Neural cell (in vitro differentiated cells): Measurements from ENCODE around the gene ANKRD65. TPM values are rescaled to one million over a fixed set of nuclear protein-coding genes. Genes with fewer than 3 reads are reported as not detected.

Source experiments
- H2AFZ ChIP-seq: fragments of 200-600, 300-800 bp; sonication (generic), shearing (Covaris generic); 2 replicates; pipeline ENCODE4 v1.6.0; 2014; ENCODE audit warnings: low read depth, mild to moderate bottlenecking, antibody characterized with exemption, low read length, moderate library complexity
- H3F3A ChIP-seq: fragments of 200-600 bp; shearing (Covaris generic); 2 replicates; pipeline ENCODE4 v1.6.1; 2016; ENCODE audit warnings: mild to moderate bottlenecking, moderate library complexity, mixed read lengths, antibody characterized with exemption, low read length; ENCODE audit not compliant: insufficient read depth, poor library complexity, severe bottlenecking
- H3K27ac ChIP-seq: fragments of 200-600, 300-800 bp; sonication (generic), shearing (Covaris generic); 2 replicates; pipeline ENCODE4 v1.5.1; 2014; ENCODE audit warnings: mild to moderate bottlenecking, low read length, moderate library complexity
- H3K27me3 ChIP-seq: fragments of 300-800, 200-600 bp; sonication (generic), shearing (Covaris generic); 2 replicates; pipeline ENCODE4 v1.6.0; 2014; ENCODE audit warnings: mild to moderate bottlenecking, low read depth, low read length, moderate library complexity; ENCODE audit not compliant: insufficient read depth
- H3K36me3 ChIP-seq: fragments of 300-800, 200-600 bp; sonication (generic), shearing (Covaris generic); 2 replicates; pipeline ENCODE4 v1.5.1; 2014; ENCODE audit warnings: mild to moderate bottlenecking, antibody characterized with exemption, low read length, moderate library complexity; ENCODE audit not compliant: insufficient read depth
- H3K4me2 ChIP-seq: fragments of 300-800, 200-600 bp; sonication (generic), shearing (Covaris generic); 2 replicates; pipeline ENCODE4 v1.6.0; 2014; ENCODE audit warnings: mild to moderate bottlenecking, low read length
- H3K4me3 ChIP-seq: fragments of 300-800, 200-600 bp; sonication (generic), shearing (Covaris generic); 2 replicates; pipeline ENCODE4 v1.5.1; 2014; ENCODE audit warnings: mild to moderate bottlenecking, low read length, moderate library complexity
- H3K79me2 ChIP-seq: fragments of 200-600 bp; shearing (Covaris generic); replicated peaks from 2 replicates; pipeline ENCODE4 v1.6.0; 2014; ENCODE audit warnings: mild to moderate bottlenecking, low read length, moderate library complexity; ENCODE audit not compliant: insufficient read depth
- H3K9ac ChIP-seq: fragments of 300-800, 200-600 bp; sonication (generic), shearing (Covaris generic); 2 replicates; pipeline ENCODE4 v1.6.1; 2016; ENCODE audit warnings: mild to moderate bottlenecking, low read length, mixed read lengths
- H3K9me2 ChIP-seq: fragments of 200-600 bp; shearing (Covaris generic); 2 replicates; pipeline ENCODE4 v1.6.1; 2016; ENCODE audit warnings: mild to moderate bottlenecking, low read length, mixed read lengths; ENCODE audit not compliant: insufficient read depth
- H3K9me3 ChIP-seq: fragments of 200-600, 300-800 bp; sonication (generic), shearing (Covaris generic); 2 replicates; pipeline ENCODE4 v1.6.1; 2016; ENCODE audit warnings: mild to moderate bottlenecking, mixed run types, low read length, moderate library complexity, mixed read lengths
- H4K20me1 ChIP-seq: fragments of 200-600 bp; shearing (Covaris generic); 2 replicates; pipeline ENCODE4 v1.6.1; 2016; ENCODE audit warnings: mild to moderate bottlenecking, mixed run types; ENCODE audit not compliant: insufficient read depth
- CTCF ChIP-seq: fragments of 450-650 bp; IDR thresholded peaks from 2 replicates; pipeline ENCODE4 v1.5.1; 2014; ENCODE audit warnings: antibody characterized with exemption, mild to moderate bottlenecking, moderate library complexity; ENCODE audit not compliant: poor library complexity, severe bottlenecking
- EP300 ChIP-seq: fragments of 450-650 bp; conservative IDR thresholded peaks from 2 replicates; pipeline ENCODE4 v1.6.1; 2014; ENCODE audit warnings: antibody characterized with exemption, mild to moderate bottlenecking, moderate library complexity; ENCODE audit not compliant: poor library complexity, severe bottlenecking
- EZH2 ChIP-seq: fragments of 200-600, 300-800 bp; shearing (Covaris generic), sonication (generic); IDR thresholded peaks from 2 replicates; pipeline ENCODE4 v1.6.1; 2014; ENCODE audit warnings: antibody characterized with exemption, low read length, borderline replicate concordance, mild to moderate bottlenecking; ENCODE audit not compliant: insufficient read depth, poor library complexity, severe bottlenecking
- MXI1 ChIP-seq: fragments of 450-650 bp; conservative IDR thresholded peaks from 2 replicates; pipeline ENCODE4 v1.6.1; 2014; ENCODE audit warnings: antibody characterized with exemption, mild to moderate bottlenecking; ENCODE audit not compliant: poor library complexity, severe bottlenecking
- RAD21 ChIP-seq: fragments of 450-650 bp; conservative IDR thresholded peaks from 2 replicates; pipeline ENCODE4 v1.6.1; 2014; ENCODE audit warnings: antibody characterized with exemption, mild to moderate bottlenecking, moderate library complexity
- REST ChIP-seq: IDR thresholded peaks from 2 replicates; pipeline ENCODE4 v1.6.1; 2012; ENCODE audit warnings: borderline replicate concordance
- SMC3 ChIP-seq: fragments of 450-650 bp; conservative IDR thresholded peaks from 2 replicates; pipeline ENCODE4 v1.6.1; 2014; ENCODE audit warnings: antibody characterized with exemption, mild to moderate bottlenecking, moderate library complexity; ENCODE audit not compliant: poor library complexity
- TAF1 ChIP-seq: IDR thresholded peaks from 2 replicates; pipeline ENCODE4 v1.6.1; 2012; ENCODE audit warnings: low read depth
- polyA plus RNA-seq: library from polyadenylated mRNA; depleted of rRNA; stranded (reverse); fragments of >200 nt; gene quantifications from 2 replicates; pipeline ENCODE4 v1.2.3, GENCODE V29; 2014

The ANKRD65 gene
- polyA plus RNA-seq, 1 donor from 2014 or later: not detected

GRCh38 chr1:1437904-1438376, 16.9 kb upstream of the ANKRD65 start:
- no peak overlapping the region for H3K9ac ChIP-seq
- H4K20me1 ChIP-seq: no peaks in the 10 kb centered on the region
- H3K9me3 ChIP-seq: no peaks in the 10 kb centered on the region
- no peaks in the 10 kb centered on the region for H3K36me3 ChIP-seq
- no peaks in the 10 kb centered on the region for H3F3A ChIP-seq
- no peak overlapping the region for H3K27ac ChIP-seq
- no peak overlapping the region for H3K4me2 ChIP-seq
- H2AFZ ChIP-seq: no peak overlapping the region
- no peaks in the 10 kb centered on the region for H3K79me2 ChIP-seq
- no peak for TF ChIP-seq TAF1
- no peak for TF ChIP-seq SMC3
- no peak for TF ChIP-seq EP300
- no peaks in the 10 kb centered on the region for H3K9me2 ChIP-seq
- no peak overlapping the region for H3K4me3 ChIP-seq
- peaks cover 12% of the 10 kb centered on the region for H3K27me3 ChIP-seq

GRCh38 chr1:1437033-1437903, 16.2 kb upstream of the ANKRD65 start:
- Histone ChIP-seq H3K4me2 (no peak overlapping the region), H3K9me2 (no peaks in the 10 kb centered on the region), H3K4me3 (no peak overlapping the region), H3K9ac (no peak overlapping the region), H3K27me3 (peaks cover 12% of the 10 kb centered on the region), H2AFZ (no peak overlapping the region), H3K27ac (no peak overlapping the region), H3K79me2 (no peaks in the 10 kb centered on the region), H3K9me3 (no peaks in the 10 kb centered on the region), H4K20me1 (no peaks in the 10 kb centered on the region), H3K36me3 (no peaks in the 10 kb centered on the region), H3F3A (no peaks in the 10 kb centered on the region)
- no peak for TF ChIP-seq SMC3
- no peak for TF ChIP-seq CTCF
- no peak for TF ChIP-seq REST
- no peak for TF ChIP-seq EZH2

GRCh38 chr1:1436630-1437032, 15.6 kb upstream of the ANKRD65 start:
- H3K27ac ChIP-seq: no peak overlapping the region
- H3K4me3 ChIP-seq: no peak overlapping the region
- no peak overlapping the region for H3K4me2 ChIP-seq
- no peaks in the 10 kb centered on the region for H3K9me3 ChIP-seq
- no peaks in the 10 kb centered on the region for H4K20me1 ChIP-seq
- no peak overlapping the region for H3K9ac ChIP-seq
- no peaks in the 10 kb centered on the region for H3K79me2 ChIP-seq
- no peaks in the 10 kb centered on the region for H3K36me3 ChIP-seq
- peaks cover 12% of the 10 kb centered on the region for H3K27me3 ChIP-seq
- H3K9me2 ChIP-seq: no peaks in the 10 kb centered on the region
- no peaks in the 10 kb centered on the region for H3F3A ChIP-seq
- no peak overlapping the region for H2AFZ ChIP-seq
- TF ChIP-seq RAD21 (no peak), CTCF (no peak), REST (no peak), SMC3 (no peak), MXI1 (no peak), EZH2 (no peak)
